Measurements from ENCODE around the gene MAEA.

Gene MAEA

DNA sequence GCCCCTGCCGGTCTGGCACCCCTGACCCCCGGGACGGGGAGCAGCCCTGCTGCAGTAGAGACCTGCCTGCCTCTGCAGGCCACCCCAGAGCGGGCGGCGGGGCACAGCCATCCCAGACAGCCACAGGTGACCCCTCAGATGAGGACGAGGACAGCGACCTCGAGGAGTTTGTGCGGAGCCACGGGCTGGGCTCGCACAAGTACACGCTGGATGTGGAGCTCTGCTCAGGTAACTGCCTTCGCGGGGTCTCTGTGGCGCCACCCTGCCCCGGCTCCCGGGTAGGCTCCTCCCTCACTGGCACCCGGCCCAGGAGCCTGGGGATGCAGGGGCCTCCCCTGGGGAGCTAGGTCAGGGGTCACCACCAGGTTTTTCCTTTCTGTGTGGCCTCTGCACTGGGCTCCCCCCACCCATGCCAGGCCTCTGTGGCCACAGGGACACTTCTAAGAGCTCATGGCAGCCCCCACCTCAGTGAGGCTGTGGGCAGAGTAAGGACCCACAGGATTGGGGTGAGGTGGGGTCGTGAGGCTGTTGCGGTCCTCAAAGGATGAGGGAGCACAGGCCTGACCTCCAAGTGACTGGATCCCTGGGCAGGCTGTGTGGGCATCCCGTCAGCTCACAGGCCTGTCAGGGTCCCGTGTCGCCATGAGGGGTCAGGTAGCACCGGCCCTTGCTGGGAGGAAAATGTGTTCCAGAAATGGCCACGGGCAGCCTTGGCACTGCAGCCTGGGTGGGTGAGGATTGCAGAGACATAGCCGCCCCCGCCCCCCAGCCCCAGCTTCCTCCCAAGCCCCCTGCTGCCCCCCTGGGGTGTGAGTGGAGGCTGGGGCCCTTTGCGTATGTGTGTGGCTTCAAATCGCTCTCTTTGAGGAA lies 63.7 kb downstream of the MAEA start:
- Histone ChIP-seq H3K27me3 (ENCODE audit: insufficient read depth, low read length, poor library complexity, severe bottlenecking) (no peaks in the 10 kb centered on the region), H3K79me2 (ENCODE audit: insufficient read depth, low read length) (peaks cover 11% of the 10 kb centered on the region; the same call in 1 of the 2 replicates), H3K4me3 (ENCODE audit: low read length, poor library complexity, severe bottlenecking) (no peak overlapping the region), H3K9ac (ENCODE audit: low read depth, low read length, poor library complexity, severe bottlenecking) (no peak overlapping the region), H3F3A (ENCODE audit: low read depth) (no peaks in the 10 kb centered on the region), H2AFZ (ENCODE audit: low read length) (no peak overlapping the region), H3K4me2 (ENCODE audit: low read depth, low read length, poor library complexity, severe bottlenecking) (no peak overlapping the region), H4K20me1 (ENCODE audit: insufficient read depth, low read length, poor library complexity, severe bottlenecking) (peaks cover 4% of the 10 kb centered on the region), H3K4me1 (ENCODE audit: insufficient read depth, low read length, poor library complexity, severe bottlenecking) (peaks cover 16% of the 10 kb centered on the region), H3K9me3 (ENCODE audit: insufficient read depth, low read depth, low read length) (no peaks in the 10 kb centered on the region), H3K9me2 (replicated peaks; ENCODE audit: low read depth, low read length) (no peaks in the 10 kb centered on the region), H3K36me3 (ENCODE audit: insufficient read depth, low read length) (no peaks in the 10 kb centered on the region; the same call in 1 of the 2 replicates)
- TF ChIP-seq EZH2phosphoT487 (IDR thresholded peaks at IDR 0.05; ENCODE audit: borderline replicate concordance): no peak
- TF ChIP-seq, protein P1, sequence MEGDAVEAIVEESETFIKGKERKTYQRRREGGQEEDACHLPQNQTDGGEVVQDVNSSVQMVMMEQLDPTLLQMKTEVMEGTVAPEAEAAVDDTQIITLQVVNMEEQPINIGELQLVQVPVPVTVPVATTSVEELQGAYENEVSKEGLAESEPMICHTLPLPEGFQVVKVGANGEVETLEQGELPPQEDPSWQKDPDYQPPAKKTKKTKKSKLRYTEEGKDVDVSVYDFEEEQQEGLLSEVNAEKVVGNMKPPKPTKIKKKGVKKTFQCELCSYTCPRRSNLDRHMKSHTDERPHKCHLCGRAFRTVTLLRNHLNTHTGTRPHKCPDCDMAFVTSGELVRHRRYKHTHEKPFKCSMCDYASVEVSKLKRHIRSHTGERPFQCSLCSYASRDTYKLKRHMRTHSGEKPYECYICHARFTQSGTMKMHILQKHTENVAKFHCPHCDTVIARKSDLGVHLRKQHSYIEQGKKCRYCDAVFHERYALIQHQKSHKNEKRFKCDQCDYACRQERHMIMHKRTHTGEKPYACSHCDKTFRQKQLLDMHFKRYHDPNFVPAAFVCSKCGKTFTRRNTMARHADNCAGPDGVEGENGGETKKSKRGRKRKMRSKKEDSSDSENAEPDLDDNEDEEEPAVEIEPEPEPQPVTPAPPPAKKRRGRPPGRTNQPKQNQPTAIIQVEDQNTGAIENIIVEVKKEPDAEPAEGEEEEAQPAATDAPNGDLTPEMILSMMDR (conservative IDR thresholded peaks at IDR 0.05; ENCODE audit: low read length): no peak

DNA sequence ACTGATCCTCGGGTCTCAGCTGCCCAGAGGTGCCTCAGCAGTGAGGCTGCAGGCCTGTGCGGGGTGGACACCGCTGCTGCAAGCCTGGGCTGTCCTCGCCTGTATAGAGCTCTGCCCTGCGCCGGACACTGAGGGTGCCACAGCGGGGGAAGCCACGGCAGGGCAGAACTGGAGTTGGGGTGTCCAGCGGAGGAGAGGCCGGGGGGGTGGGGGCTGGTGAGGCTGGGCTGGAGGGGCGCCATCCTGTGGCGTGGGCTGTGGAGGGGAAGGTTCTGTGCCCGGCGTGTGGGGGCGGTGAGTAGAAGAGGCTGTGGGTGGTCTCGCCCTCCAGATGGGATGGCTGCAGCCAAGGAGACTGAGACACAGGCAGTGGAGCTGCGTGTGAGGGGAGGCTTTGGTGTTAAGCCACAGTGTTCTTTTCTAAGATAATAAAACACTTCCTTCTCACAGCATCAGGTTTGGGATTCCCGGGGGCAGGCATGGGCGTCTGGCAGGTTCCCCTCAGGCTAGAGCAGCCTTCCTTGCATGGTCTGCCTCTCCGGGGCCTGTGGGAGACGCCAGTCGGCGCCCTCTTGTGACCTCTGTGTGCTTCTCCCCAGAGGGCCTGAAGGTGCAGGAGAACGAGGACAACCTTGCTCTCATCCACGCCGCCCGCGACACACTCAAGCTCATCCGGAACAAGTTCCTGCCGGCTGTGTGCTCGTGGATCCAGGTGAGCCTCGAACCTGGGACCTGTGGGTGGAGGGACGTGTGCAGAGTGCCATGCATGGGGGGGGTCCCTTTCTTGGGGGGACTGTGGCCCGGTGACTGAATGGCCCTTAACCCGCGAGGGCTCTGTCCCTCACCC lies 64.7 kb downstream of the MAEA start:
- H3K27me3 ChIP-seq (ENCODE audit: insufficient read depth, low read length, poor library complexity, severe bottlenecking): no peaks in the 10 kb centered on the region
- no peak overlapping the region for H3K4me2 ChIP-seq (ENCODE audit: low read depth, low read length, poor library complexity, severe bottlenecking)
- H3K36me3 ChIP-seq (ENCODE audit: insufficient read depth, low read length): no peaks in the 10 kb centered on the region; the same call in 1 of the 2 replicates
- H2AFZ ChIP-seq (ENCODE audit: low read length): no peak overlapping the region
- no peak overlapping the region for H3K4me3 ChIP-seq (ENCODE audit: low read length, poor library complexity, severe bottlenecking)
- no peaks in the 10 kb centered on the region for H3K9me2 ChIP-seq (replicated peaks; ENCODE audit: low read depth, low read length)
- peaks cover 4% of the 10 kb centered on the region for H4K20me1 ChIP-seq (ENCODE audit: insufficient read depth, low read length, poor library complexity, severe bottlenecking)
- TF ChIP-seq, protein P1 (conservative IDR thresholded peaks at IDR 0.05; ENCODE audit: low read length): no peak; the same call in 1 of the 2 replicates
- no peak for TF ChIP-seq EZH2phosphoT487 (IDR thresholded peaks at IDR 0.05; ENCODE audit: borderline replicate concordance)
- H3K9ac ChIP-seq (ENCODE audit: low read depth, low read length, poor library complexity, severe bottlenecking): no peak overlapping the region
- H3F3A ChIP-seq (ENCODE audit: low read depth): no peaks in the 10 kb centered on the region
- H3K9me3 ChIP-seq (ENCODE audit: insufficient read depth, low read depth, low read length): no peaks in the 10 kb centered on the region
- peaks cover 8% of the 10 kb centered on the region for H3K4me1 ChIP-seq (ENCODE audit: insufficient read depth, low read length, poor library complexity, severe bottlenecking)
- H3K79me2 ChIP-seq (ENCODE audit: insufficient read depth, low read length): peaks cover 1% of the 10 kb centered on the region; the same call in 1 of the 2 replicates

DNA sequence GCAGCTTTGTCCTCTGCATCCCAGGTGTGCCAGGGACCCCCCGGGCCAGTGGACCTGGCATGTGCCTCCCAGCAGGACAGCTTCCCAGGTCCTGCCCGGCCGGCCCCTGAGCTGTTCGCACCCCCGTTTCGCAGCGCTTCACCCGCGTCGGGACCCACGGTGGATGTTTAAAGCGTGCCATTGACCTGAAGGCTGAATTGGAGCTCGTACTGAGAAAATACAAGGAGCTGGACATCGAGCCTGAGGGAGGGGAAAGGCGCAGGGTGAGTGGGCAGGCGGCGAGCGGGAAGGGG lies 65.2 kb downstream of the MAEA start:
- no peaks in the 10 kb centered on the region for H3K79me2 ChIP-seq (ENCODE audit: insufficient read depth, low read length)

More for the DNA sequence above, 65.2 kb downstream of the MAEA start:
- Histone ChIP-seq H3K9ac (ENCODE audit: low read depth, low read length, poor library complexity, severe bottlenecking) (no peak overlapping the region), H3K36me3 (ENCODE audit: insufficient read depth, low read length) (no peaks in the 10 kb centered on the region; the same call in 1 of the 2 replicates), H4K20me1 (ENCODE audit: insufficient read depth, low read length, poor library complexity, severe bottlenecking) (peaks cover 4% of the 10 kb centered on the region), H3K4me2 (ENCODE audit: low read depth, low read length, poor library complexity, severe bottlenecking) (no peak overlapping the region), H3F3A (ENCODE audit: low read depth) (no peaks in the 10 kb centered on the region), H3K9me2 (replicated peaks; ENCODE audit: low read depth, low read length) (no peaks in the 10 kb centered on the region), H3K4me3 (ENCODE audit: low read length, poor library complexity, severe bottlenecking) (no peak overlapping the region), H3K9me3 (ENCODE audit: insufficient read depth, low read depth, low read length) (no peaks in the 10 kb centered on the region), H3K27me3 (ENCODE audit: insufficient read depth, low read length, poor library complexity, severe bottlenecking) (no peaks in the 10 kb centered on the region), H3K4me1 (ENCODE audit: insufficient read depth, low read length, poor library complexity, severe bottlenecking) (peaks cover 4% of the 10 kb centered on the region), H2AFZ (ENCODE audit: low read length) (no peak overlapping the region)
- no peak for TF ChIP-seq EZH2phosphoT487 (IDR thresholded peaks at IDR 0.05; ENCODE audit: borderline replicate concordance)
- TF ChIP-seq, protein P1 (conservative IDR thresholded peaks at IDR 0.05; ENCODE audit: low read length): no peak

All from Loucy (cell line).